Measurements from ENCODE around the gene FAM25G.

The FAM25G gene

DNA sequence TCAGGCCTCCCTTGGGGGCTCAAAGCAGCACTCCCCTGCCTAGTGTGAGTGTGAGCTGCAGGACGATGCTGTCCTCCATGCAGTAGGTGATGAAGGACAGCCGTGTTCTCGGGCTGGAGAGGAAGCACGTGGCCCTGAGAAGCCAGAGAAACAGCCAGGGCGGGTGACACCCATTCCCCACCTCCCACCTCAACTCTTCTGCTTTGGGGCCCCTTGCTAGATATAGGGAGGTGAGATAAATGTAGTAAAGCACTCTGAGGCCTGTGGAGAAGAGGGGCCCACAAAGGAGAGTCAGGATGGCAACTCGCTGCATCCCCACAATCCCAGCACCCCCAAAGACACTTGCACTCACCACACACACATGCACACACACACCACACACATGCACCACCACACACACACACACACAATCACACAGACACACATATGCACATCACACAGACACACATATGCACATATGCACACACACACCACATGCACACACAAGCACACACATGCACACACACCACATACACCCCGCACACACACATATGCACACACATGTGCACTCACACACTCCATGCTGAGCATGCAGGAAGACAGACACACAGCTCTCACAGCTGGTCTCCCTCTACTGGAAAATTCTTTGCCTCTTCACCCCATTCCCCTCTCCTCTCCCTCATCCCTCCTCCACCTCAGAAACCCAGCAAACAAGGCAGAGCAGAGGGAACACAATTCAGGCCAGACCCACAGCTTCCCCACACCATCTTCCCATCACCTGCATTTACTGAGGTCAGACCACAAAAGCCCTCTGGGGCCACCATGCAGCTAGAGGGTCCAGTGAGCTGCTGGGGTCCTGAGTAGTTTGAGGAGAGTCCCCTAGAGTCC is 38.1 kb downstream of the FAM25G start:
- Histone ChIP-seq H3K4me1 (ENCODE audit: control insufficient read depth, insufficient read depth, low read length) (peaks cover 4% of the 10 kb centered on the region), H3K27me3 (replicated peaks; ENCODE audit: control insufficient read depth, insufficient read depth, low read length) (peaks cover 15% of the 10 kb centered on the region), H3K9me3 (ENCODE audit: control insufficient read depth, low read length) (no peaks in the 10 kb centered on the region), H3K9ac (ENCODE audit: low read length) (no peak overlapping the region), H3K36me3 (ENCODE audit: control insufficient read depth, insufficient read depth, low read length, severe bottlenecking) (no peaks in the 10 kb centered on the region), H3K4me3 (ENCODE audit: low read length) (no peak overlapping the region)
- DNase-seq (ENCODE audit: low read depth): no peak

DNA sequence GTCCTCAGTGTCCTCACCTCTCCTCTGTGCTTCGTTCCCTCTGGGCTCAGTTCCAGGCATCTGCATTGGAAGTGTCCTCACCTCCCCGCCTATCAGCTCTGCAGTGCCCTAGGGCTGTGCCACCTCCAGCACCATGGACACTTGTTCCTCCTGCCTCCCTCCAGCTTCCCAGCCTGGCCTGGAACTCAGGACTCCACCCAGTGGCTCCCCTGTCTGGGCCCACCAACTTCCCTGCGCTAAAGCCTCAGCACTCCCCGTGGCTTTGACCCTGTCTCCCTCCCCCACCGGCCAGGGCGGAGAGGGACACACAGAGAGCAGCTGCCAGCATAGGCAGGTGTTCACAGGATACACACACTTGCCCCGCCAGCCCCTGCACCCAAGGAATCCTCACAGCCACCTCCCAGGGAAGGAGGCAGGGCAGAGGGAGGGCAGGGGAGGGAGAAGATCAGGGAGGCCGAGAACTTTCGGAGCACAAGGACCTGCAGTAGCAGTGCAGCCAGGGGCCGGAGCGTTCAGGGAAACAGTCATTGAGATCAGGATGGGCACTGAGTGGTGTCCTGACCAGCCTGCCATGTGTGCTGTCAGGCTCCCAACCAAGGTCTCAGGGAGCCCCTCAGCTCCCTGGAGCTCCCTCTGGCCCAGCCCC is 38.9 kb downstream of the FAM25G start:
- no peak for DNase-seq (ENCODE audit: low read depth)
- no peak overlapping the region for H3K4me3 ChIP-seq (ENCODE audit: low read length)
- H3K4me1 ChIP-seq (ENCODE audit: control insufficient read depth, insufficient read depth, low read length): no peaks in the 10 kb centered on the region
- H3K36me3 ChIP-seq (ENCODE audit: control insufficient read depth, insufficient read depth, low read length, severe bottlenecking): no peaks in the 10 kb centered on the region
- H3K9me3 ChIP-seq (ENCODE audit: control insufficient read depth, low read length): no peaks in the 10 kb centered on the region
- H3K27me3 ChIP-seq (replicated peaks; ENCODE audit: control insufficient read depth, insufficient read depth, low read length): peaks cover 15% of the 10 kb centered on the region
- no peak overlapping the region for H3K9ac ChIP-seq (ENCODE audit: low read length)

- Histone ChIP-seq H3K4me1 (ENCODE audit: control insufficient read depth, insufficient read depth, low read length) (no peaks in the 10 kb centered on the region), H3K9ac (ENCODE audit: low read length) (no peak overlapping the region), H3K4me3 (ENCODE audit: low read length) (no peak overlapping the region), H3K9me3 (ENCODE audit: control insufficient read depth, low read length) (no peaks in the 10 kb centered on the region), H3K36me3 (ENCODE audit: control insufficient read depth, insufficient read depth, low read length, severe bottlenecking) (no peaks in the 10 kb centered on the region), H3K27me3 (replicated peaks; ENCODE audit: control insufficient read depth, insufficient read depth, low read length) (peaks cover 15% of the 10 kb centered on the region)
- DNase-seq (ENCODE audit: low read depth): no peak
These were observed 39.5 kb downstream of the FAM25G start for GRCh38 chr10:47451998-47452494.

DNA sequence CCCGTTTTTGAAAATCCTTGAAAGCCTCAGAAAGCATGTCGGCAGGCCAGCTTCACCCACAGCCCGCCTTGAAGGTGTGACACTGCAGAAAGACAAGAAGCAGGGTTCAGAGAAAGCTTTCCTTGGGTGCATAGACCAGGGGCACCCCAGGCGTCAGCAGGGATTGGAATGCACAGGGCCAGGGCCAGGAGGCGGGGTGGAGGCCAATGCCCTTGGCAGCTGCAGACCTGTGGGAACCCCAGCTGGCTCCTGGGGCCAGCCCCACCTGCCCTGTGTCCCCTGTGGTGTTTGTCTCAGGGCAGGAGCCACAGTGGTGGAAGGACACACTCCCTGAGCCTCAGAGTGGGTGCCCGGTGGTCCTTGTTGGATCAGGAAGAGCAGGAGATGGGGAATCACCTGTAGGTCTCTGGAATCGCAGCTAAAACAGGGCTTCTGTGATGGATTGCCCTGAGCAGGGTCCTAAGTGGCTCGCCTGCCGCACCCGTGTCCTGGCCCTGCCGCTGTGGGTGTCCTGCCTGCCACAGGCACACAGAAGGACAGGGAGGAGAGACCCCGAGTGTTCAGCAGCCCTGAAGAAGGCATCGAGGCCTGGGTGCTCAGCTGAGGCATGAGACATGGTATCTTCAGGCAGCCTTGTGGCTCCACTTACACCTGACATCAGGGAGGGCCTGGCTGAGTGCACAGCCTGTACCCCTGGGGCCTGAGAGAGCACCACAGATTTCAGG is 40.1 kb downstream of the FAM25G start:
- H3K4me1 ChIP-seq (ENCODE audit: control insufficient read depth, insufficient read depth, low read length): no peaks in the 10 kb centered on the region
- H3K4me3 ChIP-seq (ENCODE audit: low read length): no peak overlapping the region
- H3K36me3 ChIP-seq (ENCODE audit: control insufficient read depth, insufficient read depth, low read length, severe bottlenecking): no peaks in the 10 kb centered on the region
- H3K27me3 ChIP-seq (replicated peaks; ENCODE audit: control insufficient read depth, insufficient read depth, low read length): peaks cover 15% of the 10 kb centered on the region
- H3K9me3 ChIP-seq (ENCODE audit: control insufficient read depth, low read length): peaks cover 3% of the 10 kb centered on the region
- DNase-seq (ENCODE audit: low read depth): no peak
- no peak overlapping the region for H3K9ac ChIP-seq (ENCODE audit: low read length)

- peaks cover 15% of the 10 kb centered on the region for H3K27me3 ChIP-seq (replicated peaks; ENCODE audit: control insufficient read depth, insufficient read depth, low read length)
- no peak for DNase-seq (ENCODE audit: low read depth)
- H3K4me1 ChIP-seq (ENCODE audit: control insufficient read depth, insufficient read depth, low read length): no peaks in the 10 kb centered on the region
- no peaks in the 10 kb centered on the region for H3K36me3 ChIP-seq (ENCODE audit: control insufficient read depth, insufficient read depth, low read length, severe bottlenecking)
- H3K9ac ChIP-seq (ENCODE audit: low read length): no peak overlapping the region
- peaks cover 13% of the 10 kb centered on the region for H3K9me3 ChIP-seq (ENCODE audit: control insufficient read depth, low read length)
- no peak overlapping the region for H3K4me3 ChIP-seq (ENCODE audit: low read length)
These were observed 41.1 kb downstream of the FAM25G start for GRCh38 chr10:47450442-47450841.

DNA sequence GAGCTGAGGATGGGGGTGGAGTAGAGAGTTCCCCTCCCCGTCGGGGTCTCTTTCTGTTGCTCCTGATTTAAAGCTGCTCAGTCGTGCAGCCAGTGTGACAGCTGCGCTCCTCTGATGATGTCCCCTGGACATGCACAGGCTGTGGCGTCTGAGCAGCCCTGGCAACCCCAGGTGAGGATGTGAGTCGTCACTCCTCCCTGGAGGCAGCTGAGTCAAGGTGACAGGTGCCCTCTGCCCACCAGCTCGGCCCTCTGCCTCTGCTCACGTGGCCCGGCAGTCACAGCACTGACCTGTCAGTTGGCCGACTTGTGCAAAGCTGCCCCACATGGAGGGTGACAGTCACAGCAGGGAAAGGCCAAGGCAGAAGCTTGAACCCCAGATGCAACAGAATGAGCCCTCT is 41.5 kb downstream of the FAM25G start:
- DNase-seq (ENCODE audit: low read depth): no peak
- Histone ChIP-seq H3K9me3 (ENCODE audit: control insufficient read depth, low read length) (peaks cover 18% of the 10 kb centered on the region), H3K27me3 (replicated peaks; ENCODE audit: control insufficient read depth, insufficient read depth, low read length) (peaks cover 15% of the 10 kb centered on the region)

GRCh38 chr10:47449102-47449978 is 42.2 kb downstream of the FAM25G start:
- Histone ChIP-seq H3K4me3 (ENCODE audit: low read length) (no peak overlapping the region), H3K9ac (ENCODE audit: low read length) (no peak overlapping the region), H3K9me3 (ENCODE audit: control insufficient read depth, low read length) (peaks cover 23% of the 10 kb centered on the region), H3K27me3 (replicated peaks; ENCODE audit: control insufficient read depth, insufficient read depth, low read length) (peaks cover 13% of the 10 kb centered on the region), H3K4me1 (ENCODE audit: control insufficient read depth, insufficient read depth, low read length) (no peaks in the 10 kb centered on the region), H3K36me3 (ENCODE audit: control insufficient read depth, insufficient read depth, low read length, severe bottlenecking) (no peaks in the 10 kb centered on the region)
- DNase-seq (ENCODE audit: low read depth): no peak

More for the DNA sequence above, 41.5 kb downstream of the FAM25G start:
- Histone ChIP-seq H3K36me3 (ENCODE audit: control insufficient read depth, insufficient read depth, low read length, severe bottlenecking) (no peaks in the 10 kb centered on the region), H3K4me1 (ENCODE audit: control insufficient read depth, insufficient read depth, low read length) (no peaks in the 10 kb centered on the region), H3K4me3 (ENCODE audit: low read length) (no peak overlapping the region), H3K9ac (ENCODE audit: low read length) (no peak overlapping the region)

DNA sequence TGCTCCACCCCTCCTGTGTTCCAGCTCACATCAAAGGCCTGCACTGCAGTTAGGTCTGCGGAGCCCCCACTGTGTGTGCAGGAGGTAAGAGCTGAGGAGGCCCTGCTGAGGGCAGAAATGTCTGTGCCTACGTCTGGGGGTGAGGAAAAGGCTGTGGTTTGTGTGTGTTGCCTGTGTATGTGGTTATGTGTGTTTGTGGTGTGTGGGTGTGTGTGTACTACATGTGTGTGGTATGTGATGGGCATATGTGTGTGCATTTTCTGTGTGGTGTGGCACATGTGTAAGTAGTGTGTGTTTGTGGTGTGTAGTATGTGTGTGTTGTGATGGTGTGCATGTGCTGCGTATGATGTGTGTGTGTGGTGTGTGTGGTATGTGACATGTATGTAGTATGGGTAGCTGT is 43.8 kb downstream of the FAM25G start:
- Histone ChIP-seq H3K4me3 (ENCODE audit: low read length) (no peak overlapping the region), H3K9me3 (ENCODE audit: control insufficient read depth, low read length) (peaks cover 23% of the 10 kb centered on the region), H3K27me3 (replicated peaks; ENCODE audit: control insufficient read depth, insufficient read depth, low read length) (peaks cover 11% of the 10 kb centered on the region), H3K4me1 (ENCODE audit: control insufficient read depth, insufficient read depth, low read length) (no peaks in the 10 kb centered on the region), H3K36me3 (ENCODE audit: control insufficient read depth, insufficient read depth, low read length, severe bottlenecking) (no peaks in the 10 kb centered on the region), H3K9ac (ENCODE audit: low read length) (no peak overlapping the region)
- DNase-seq (ENCODE audit: low read depth): no peak

GRCh38 chr10:47447209-47447608 is 44.3 kb downstream of the FAM25G start:
- no peak overlapping the region for H3K4me3 ChIP-seq (ENCODE audit: low read length)
- H3K36me3 ChIP-seq (ENCODE audit: control insufficient read depth, insufficient read depth, low read length, severe bottlenecking): no peaks in the 10 kb centered on the region
- H3K9ac ChIP-seq (ENCODE audit: low read length): no peak overlapping the region
- DNase-seq (ENCODE audit: low read depth): no peak
- peaks cover 23% of the 10 kb centered on the region for H3K9me3 ChIP-seq (ENCODE audit: control insufficient read depth, low read length)
- no peaks in the 10 kb centered on the region for H3K4me1 ChIP-seq (ENCODE audit: control insufficient read depth, insufficient read depth, low read length)
- H3K27me3 ChIP-seq (replicated peaks; ENCODE audit: control insufficient read depth, insufficient read depth, low read length): peaks cover 11% of the 10 kb centered on the region

DNA sequence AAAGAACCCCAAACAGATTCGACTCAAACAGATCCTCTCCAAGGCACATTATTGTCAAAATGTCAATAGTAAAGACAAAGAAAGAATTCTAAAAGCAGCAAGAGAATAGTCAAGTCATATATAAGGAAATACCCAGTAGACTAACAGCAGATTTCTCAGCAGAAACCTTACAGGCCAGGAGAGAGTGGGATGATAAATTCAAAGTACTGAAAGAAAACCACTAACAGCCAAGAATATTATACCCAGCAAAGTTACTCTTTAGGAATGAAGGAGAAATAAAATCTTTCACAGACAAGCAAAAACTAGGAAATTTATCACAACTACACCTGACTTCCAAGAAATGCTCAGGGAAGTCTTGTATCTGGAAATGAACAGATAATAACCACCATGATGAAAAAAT is 45.8 kb downstream of the FAM25G start:
- no peak for DNase-seq (ENCODE audit: low read depth)
- Histone ChIP-seq H3K9me3 (ENCODE audit: control insufficient read depth, low read length) (peaks cover 23% of the 10 kb centered on the region), H3K27me3 (replicated peaks; ENCODE audit: control insufficient read depth, insufficient read depth, low read length) (peaks cover 21% of the 10 kb centered on the region), H3K4me1 (ENCODE audit: control insufficient read depth, insufficient read depth, low read length) (no peaks in the 10 kb centered on the region), H3K36me3 (ENCODE audit: control insufficient read depth, insufficient read depth, low read length, severe bottlenecking) (no peaks in the 10 kb centered on the region), H3K9ac (ENCODE audit: low read length) (no peak overlapping the region), H3K4me3 (ENCODE audit: low read length) (no peak overlapping the region)

Data from adipocyte (in vitro differentiated cells).